SK-N-SH (cell line): ENCODE results near the gene SLC23A1. TPM values are rescaled to one million over a fixed set of nuclear protein-coding genes. Genes with fewer than 3 reads are reported as not detected.
A peak's percentile ranks its signal among the peaks of the same experiment; 100 is the strongest.

Source experiments
- CTCF ChIA-PET: fragments of 300-600, 350-600 bp; formaldehyde crosslinking; extraction: SDS; loops from one replicate; lab custom pipeline; 2021; lab: Yijun Ruan, JAX
- POLR2A ChIA-PET: fragments of 350-600 bp; sonication (Branson Sonifier 250); formaldehyde crosslinking; extraction: SDS; loops from one replicate; lab custom pipeline; 2020; ENCODE audit warnings: antibody characterized with exemption, inconsistent platforms; lab: Yijun Ruan, JAX
- DNase-seq: peaks from one replicate; pipeline ENCODE4 v3.0.0; 2012
- H2AFZ ChIP-seq: fragments of 200-600 bp; sonication (generic); 2 replicates; pipeline ENCODE4 v1.8.1; 2016; ENCODE audit warnings: antibody characterized with exemption, mild to moderate bottlenecking, low read depth
- H3F3A ChIP-seq: fragments of 200-600 bp; sonication (generic); replicated peaks from 2 replicates; pipeline ENCODE3; 2016; ENCODE audit warnings: antibody characterized with exemption, mild to moderate bottlenecking; ENCODE audit not compliant: insufficient read depth
- H3K27ac ChIP-seq, 2 experiments: fragments of 200-500 bp in 1 of 2; fragments of 200-600 bp in 1 of 2; sonication (Bioruptor generic) in 1 of 2; sonication (generic), shearing (Covaris generic) in 1 of 2; 2 replicates each; pipeline versions ENCODE4 v1.5.1 to v1.6.1; 2014 to 2016; ENCODE audit warnings: low read depth in 2 of 2, inconsistent platforms in 1 of 2, low read length in 1 of 2, mild to moderate bottlenecking in 1 of 2, mixed read lengths in 1 of 2
- H3K27me3 ChIP-seq: fragments of 200-600 bp; sonication (generic), shearing (Covaris generic); 2 replicates; pipeline ENCODE4 v1.6.1; 2016; ENCODE audit warnings: mixed run types; ENCODE audit not compliant: insufficient read depth
- H3K36me3 ChIP-seq, 2 experiments: fragments of 200-500 bp in 1 of 2; fragments of 200-600 bp in 1 of 2; sonication (Bioruptor generic) in 1 of 2; sonication (generic) in 1 of 2; replicated peaks in 1 of 2; 2 replicates each; pipeline versions ENCODE3 to v1.5.1; 2014 to 2016; ENCODE audit warnings: low read length in 1 of 2, mild to moderate bottlenecking in 1 of 2; ENCODE audit not compliant: insufficient read depth in 2 of 2, control insufficient read depth in 1 of 2
- H3K4me1 ChIP-seq, 2 experiments: fragments of 200-500 bp in 1 of 2; fragments of 200-600 bp in 1 of 2; sonication (Bioruptor generic) in 1 of 2; sonication (generic), shearing (Covaris generic) in 1 of 2; 2 replicates each; pipeline versions ENCODE4 v1.5.1 to v1.6.1; 2014 to 2016; ENCODE audit warnings: low read depth in 1 of 2, low read length in 1 of 2, mixed run types in 1 of 2; ENCODE audit not compliant: insufficient read depth in 2 of 2, control insufficient read depth in 1 of 2
- H3K4me2 ChIP-seq: fragments of 200-600 bp; sonication (generic), shearing (Covaris generic); 2 replicates; pipeline ENCODE4 v1.6.1; 2017; ENCODE audit warnings: mixed run types
- H3K4me3 ChIP-seq, 2 experiments: fragments of 200-500 bp in 1 of 2; fragments of 200-600 bp in 1 of 2; sonication (Bioruptor generic) in 1 of 2; sonication (generic), shearing (Covaris generic) in 1 of 2; 2 replicates each; pipeline versions ENCODE4 v1.5.1 to v1.8.1; 2014 to 2016; ENCODE audit warnings: low read depth in 2 of 2, inconsistent platforms in 1 of 2, low read length in 1 of 2, mild to moderate bottlenecking in 1 of 2, mixed read lengths in 1 of 2, moderate library complexity in 1 of 2
- H3K79me2 ChIP-seq: fragments of 200-600 bp; sonication (generic); 2 replicates; pipeline ENCODE4 v1.8.1; 2017; ENCODE audit warnings: mild to moderate bottlenecking; ENCODE audit not compliant: insufficient read depth
- H3K9ac ChIP-seq: fragments of 200-600 bp; sonication (generic); 2 replicates; pipeline ENCODE4 v1.6.1; 2017; ENCODE audit warnings: mixed run types
- H3K9me2 ChIP-seq: fragments of 200-600 bp; sonication (generic); 2 replicates; pipeline ENCODE4 v1.6.1; 2017; ENCODE audit warnings: mixed run types
- H3K9me3 ChIP-seq: fragments of 200-600 bp; sonication (generic); 2 replicates; pipeline ENCODE4 v1.6.1; 2017; ENCODE audit warnings: mixed run types, mild to moderate bottlenecking, moderate library complexity
- H4K20me1 ChIP-seq: fragments of 200-600 bp; sonication (generic); 2 replicates; pipeline ENCODE4 v1.6.1; 2017; ENCODE audit warnings: mild to moderate bottlenecking, mixed run types; ENCODE audit not compliant: insufficient read depth
- CTCF ChIP-seq: fragments of 200-600 bp; sonication (generic); IDR thresholded peaks from 2 replicates; pipeline ENCODE4 v1.6.1; 2017; ENCODE audit warnings: antibody characterized with exemption, mild to moderate bottlenecking, moderate library complexity
- ELF1 ChIP-seq: IDR thresholded peaks from 2 replicates; pipeline ENCODE4 v1.4.0; 2012
- EP300 ChIP-seq, 2 experiments: IDR thresholded peaks; 2 replicates each; pipeline versions ENCODE4 v1.4.0 to v1.6.1; 2012; ENCODE audit warnings: borderline replicate concordance in 1 of 2, low read depth in 1 of 2, low read length in 1 of 2
- FOXJ3 ChIP-seq: sonication (generic); formaldehyde crosslinking; IDR thresholded peaks from 2 replicates; pipeline ENCODE4 v1.5.1; 2020; ENCODE audit warnings: mild to moderate bottlenecking, missing genetic modification reagents
- GATA2 ChIP-seq: sonication (generic); formaldehyde crosslinking; IDR thresholded peaks from 2 replicates; pipeline ENCODE4 v1.5.0; 2020; ENCODE audit warnings: mild to moderate bottlenecking, missing genetic modification reagents
- IRF3 ChIP-seq: fragments of 150-350 bp; IDR thresholded peaks from 2 replicates; pipeline ENCODE4 v1.6.1; 2016; ENCODE audit warnings: mild to moderate bottlenecking, low read depth, low read length
- NFIC ChIP-seq: IDR thresholded peaks from 2 replicates; pipeline ENCODE4 v1.4.0; 2012; ENCODE audit warnings: borderline replicate concordance
- NRF1 ChIP-seq: IDR thresholded peaks from 2 replicates; pipeline ENCODE4 v1.6.1; 2012; ENCODE audit warnings: low read depth, mild to moderate bottlenecking, low read length
- POLR2AphosphoS5 ChIP-seq: IDR thresholded peaks from 2 replicates; pipeline ENCODE4 v1.6.1; 2012; ENCODE audit warnings: low read depth, low read length
- RAD21 ChIP-seq: IDR thresholded peaks from 2 replicates; pipeline ENCODE4 v1.6.1; 2012; ENCODE audit warnings: mild to moderate bottlenecking, low read length
- RCOR1 ChIP-seq: fragments of 150-350 bp; IDR thresholded peaks from 2 replicates; pipeline ENCODE4 v1.6.1; 2017; ENCODE audit warnings: antibody characterized with exemption, low read length
- RFX5 ChIP-seq: IDR thresholded peaks from 2 replicates; pipeline ENCODE4 v1.6.1; 2012; ENCODE audit warnings: mild to moderate bottlenecking, improper control_type of control experiment, low read length
- TAF1 ChIP-seq: IDR thresholded peaks from 2 replicates; pipeline ENCODE4 v1.6.1; 2012; ENCODE audit warnings: low read depth, mild to moderate bottlenecking, low read length, moderate library complexity, borderline replicate concordance
- ZBTB33 ChIP-seq: IDR thresholded peaks from 2 replicates; pipeline ENCODE4 v1.4.0; 2012; ENCODE audit warnings: low read depth, borderline replicate concordance
- WGBS: methylation state at CpG from one replicate; pipeline ENCODE4 v1.1.6; 2017; ENCODE audit warnings: low lambda C conversion rate; 5-methylcytosine and 5-hydroxymethylcytosine counted together
- polyA plus RNA-seq, 3 experiments: library from polyadenylated mRNA; depleted of rRNA; stranded (reverse); fragments of >200 nt; gene quantifications; 2 replicates each; pipeline ENCODE4 v1.2.3, GENCODE V29; 2012

SLC23A1 gene
- polyA plus RNA-seq, 1 of the 3 experiments (the other 2 are of a cell fraction): not detected

DNA sequence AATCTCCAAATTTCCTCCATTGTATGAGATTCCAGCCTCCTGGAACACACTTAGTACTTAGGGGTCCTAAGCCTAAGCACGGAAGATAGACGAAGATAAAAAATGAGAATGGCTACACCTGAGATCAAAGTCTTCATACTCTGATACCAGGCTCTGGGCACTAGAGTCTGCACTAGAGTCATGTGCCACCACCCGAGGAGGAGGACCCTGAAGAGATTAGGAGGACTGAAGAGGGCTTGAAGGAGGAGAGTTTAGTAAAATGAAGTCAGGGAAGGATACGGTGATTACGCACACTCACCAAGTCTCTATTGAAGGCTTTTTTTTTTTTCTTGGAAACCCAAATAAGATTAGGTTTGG is 21.4 kb upstream of the SLC23A1 start:
- CTCF ChIA-PET: interaction anchor here (0.6 to 3.4 kb wide), 5 partner anchors 12 to 109 kb away, joined by 3 to 29 read pairs (median 7); partner anchors contain the start of genes MZB1 and PROB1
- H3F3A ChIP-seq: peaks cover 8% of the 10 kb centered on the region
- no peaks in the 10 kb centered on the region for H3K79me2 ChIP-seq
- no peaks in the 10 kb centered on the region for H3K9me2 ChIP-seq
- no peaks in the 10 kb centered on the region for H4K20me1 ChIP-seq
- peak overlapping the region; percentile 82 for H2AFZ ChIP-seq
- peak overlapping the region in 1 of 2 experiments; percentile 57; a peak in 2 of 4 replicates for H3K4me3 ChIP-seq
- H3K27ac ChIP-seq: peak overlapping the region; percentile 83 to 94
- peak overlapping the region; percentile 74; the same call in 1 of the 2 replicates for H3K9ac ChIP-seq
- H3K27me3 ChIP-seq: no peaks in the 10 kb centered on the region
- WGBS: 86% methylated on average over 5 of the region's 5 CpGs
- TF ChIP-seq ZBTB33 (no peak), RAD21 (no peak), CTCF (no peak), NRF1 (no peak), POLR2AphosphoS5 (no peak), GATA2 (CRISPR knock-in tag) (no peak), NFIC (no peak), TAF1 (no peak), FOXJ3 (CRISPR knock-in tag) (no peak), IRF3 (no peak), RFX5 (no peak), ELF1 (no peak), EP300 (IDR thresholded peaks at IDR 0.05; ENCODE audit: borderline replicate concordance in 1 of 2, low read depth in 1 of 2, low read length in 1 of 2) (no peak), RCOR1 (no peak)
- POLR2A ChIA-PET: interaction anchor here (0.6 to 1.1 kb wide), 3 partner anchors 10 to 156 kb away, joined by 3 to 4 read pairs (median 3); partner anchors contain the start of gene PROB1
- H3K4me2 ChIP-seq: peak overlapping the region; percentile 76
- peaks cover 0 to 14% of the 10 kb centered on the region in 2 experiments; a peak in 1 of 4 replicates for H3K4me1 ChIP-seq
- H3K9me3 ChIP-seq: no peaks in the 10 kb centered on the region
- peaks cover 0 to 2% of the 10 kb centered on the region in 2 experiments for H3K36me3 ChIP-seq
- DNase-seq: no peak
